HepG2 (cell line): ENCODE data around the gene BMERB1. TPM values are rescaled to one million over a fixed set of nuclear protein-coding genes. Genes with fewer than 3 reads are reported as not detected.

Source experiments
- CREM ChIP-seq, 2 experiments: sonication (generic) in 1 of 2; formaldehyde crosslinking in 1 of 2; IDR thresholded peaks; 2 replicates each; pipeline versions ENCODE4 v1.4.0 to v1.6.1; 2016 to 2020; ENCODE audit warnings: antibody characterized with exemption in 1 of 2, mild to moderate bottlenecking in 1 of 2, missing genetic modification reagents in 1 of 2
- MAFF ChIP-seq: IDR thresholded peaks from 2 replicates; pipeline ENCODE4 v1.6.1; 2011; ENCODE audit warnings: low read depth, low read length, improper control_type of control experiment
- NCOA5 ChIP-seq: sonication (generic); formaldehyde crosslinking; IDR thresholded peaks from 2 replicates; pipeline ENCODE4 v1.4.0; 2020; ENCODE audit warnings: missing genetic modification reagents
- RAD51 ChIP-seq: fragments of 450-650 bp; IDR thresholded peaks from 2 replicates; pipeline ENCODE4 v1.6.1; 2016; ENCODE audit warnings: borderline replicate concordance
- SMARCE1 ChIP-seq: fragments of 450-650 bp; IDR thresholded peaks from 2 replicates; pipeline ENCODE4 v1.6.1; 2017; ENCODE audit warnings: borderline replicate concordance
- THAP11 ChIP-seq: IDR thresholded peaks from 2 replicates; pipeline ENCODE4 v1.6.1; 2016; ENCODE audit warnings: missing biosample characterization, missing genetic modification reagents
- TRIM24 ChIP-seq: sonication (generic); formaldehyde crosslinking; IDR thresholded peaks from 2 replicates; pipeline ENCODE4 v1.8.0; 2022; ENCODE audit warnings: mild to moderate bottlenecking, missing genetic modification reagents
- TSC22D2 ChIP-seq: sonication (generic); formaldehyde crosslinking; IDR thresholded peaks from 2 replicates; pipeline ENCODE4 v1.5.1; 2020; ENCODE audit warnings: missing genetic modification reagents, mild to moderate bottlenecking, borderline replicate concordance
- ZFP82 ChIP-seq: sonication (generic); formaldehyde crosslinking; IDR thresholded peaks from 2 replicates; pipeline ENCODE4 v1.5.1; 2020; ENCODE audit warnings: mild to moderate bottlenecking, missing genetic modification reagents, borderline replicate concordance
- ZFY ChIP-seq: sonication (generic); formaldehyde crosslinking; IDR thresholded peaks from 2 replicates; pipeline ENCODE4 v1.4.0; 2020; ENCODE audit warnings: missing genetic modification reagents
- ZKSCAN5 ChIP-seq: sonication (generic); formaldehyde crosslinking; IDR thresholded peaks from 2 replicates; pipeline ENCODE4 v1.5.1; 2020; ENCODE audit warnings: mild to moderate bottlenecking, missing genetic modification reagents
- ZNF17 ChIP-seq: sonication (generic); formaldehyde crosslinking; IDR thresholded peaks from 2 replicates; pipeline ENCODE4 v1.5.0; 2020; ENCODE audit warnings: mild to moderate bottlenecking, missing genetic modification reagents
- ZNF30 ChIP-seq: sonication (generic); formaldehyde crosslinking; IDR thresholded peaks from 2 replicates; pipeline ENCODE4 v1.5.0; 2020; ENCODE audit warnings: mild to moderate bottlenecking, missing genetic modification reagents
- ZNF441 ChIP-seq: sonication (generic); formaldehyde crosslinking; IDR thresholded peaks from 2 replicates; pipeline ENCODE4 v1.7.0; 2021; ENCODE audit warnings: missing genetic modification reagents, borderline replicate concordance
- ZNF749 ChIP-seq: sonication (generic); formaldehyde crosslinking; IDR thresholded peaks from 2 replicates; pipeline ENCODE4 v1.8.0; 2022; ENCODE audit warnings: mild to moderate bottlenecking, missing genetic modification reagents, moderate library complexity, borderline replicate concordance
- ZNF768 ChIP-seq: sonication (generic); formaldehyde crosslinking; IDR thresholded peaks from 2 replicates; pipeline ENCODE4 v1.4.0; 2020; ENCODE audit warnings: missing genetic modification reagents
- polyA plus RNA-seq, 8 experiments: library from polyadenylated mRNA; depleted of rRNA in 3 of 8; stranded (reverse) in 7 of 8; unstranded in 1 of 8; fragments of >200 nt; fragmentation: Illumina TruSeq in 4 of 8; extraction: Trizol in 4 of 8; gene quantifications; 2 replicates each; pipeline versions ENCODE4 v1.2.1 to v1.2.3, GENCODE V29; 2011 to 2016; ENCODE audit warnings: low read depth in 4 of 8, missing spikeins in 1 of 8, mixed read lengths in 1 of 8; ENCODE audit not compliant: insufficient read depth in 1 of 8
- total RNA-seq, 5 experiments: library from RNA; depleted of rRNA; stranded (reverse); fragments of >200 nt; fragmentation: Illumina TruSeq; extraction: Trizol; gene quantifications; 2 replicates each; pipeline ENCODE4 v1.2.3, GENCODE V29; 2016; ENCODE audit warnings: low read depth in 1 of 5
- TF ChIP-seq, protein P1 (sequence below): sonication (generic); formaldehyde crosslinking; IDR thresholded peaks from 2 replicates; pipeline ENCODE4 v1.8.0; 2022; ENCODE audit warnings: missing genetic modification reagents, low read depth, mild to moderate bottlenecking, borderline replicate concordance
- TF ChIP-seq, protein P2 (sequence below), 2 experiments: sonication (generic) in 1 of 2; formaldehyde crosslinking in 1 of 2; IDR thresholded peaks; 2 replicates each; pipeline versions ENCODE4 v1.6.1 to v1.9.0; 2014 to 2022; ENCODE audit warnings: antibody characterized with exemption in 1 of 2, borderline replicate concordance in 1 of 2, inconsistent platforms in 1 of 2, low read depth in 1 of 2, missing genetic modification reagents in 1 of 2
- TF ChIP-seq, protein P3 (sequence below): sonication (generic); formaldehyde crosslinking; IDR thresholded peaks from 2 replicates; pipeline ENCODE4 v1.4.0; 2020; ENCODE audit warnings: missing genetic modification reagents, low read depth, mild to moderate bottlenecking, borderline replicate concordance
- TF ChIP-seq, protein P4 (sequence below): sonication (generic); formaldehyde crosslinking; IDR thresholded peaks from 2 replicates; pipeline ENCODE4 v1.5.0; 2020; ENCODE audit warnings: mild to moderate bottlenecking, missing genetic modification reagents, moderate library complexity

BMERB1 gene
- total and polyA plus RNA-seq, 2 of the 13 experiments (the other 11 are each of a cell fraction or from before 2014, with no cell fraction given): 1.4 TPM

DNA sequence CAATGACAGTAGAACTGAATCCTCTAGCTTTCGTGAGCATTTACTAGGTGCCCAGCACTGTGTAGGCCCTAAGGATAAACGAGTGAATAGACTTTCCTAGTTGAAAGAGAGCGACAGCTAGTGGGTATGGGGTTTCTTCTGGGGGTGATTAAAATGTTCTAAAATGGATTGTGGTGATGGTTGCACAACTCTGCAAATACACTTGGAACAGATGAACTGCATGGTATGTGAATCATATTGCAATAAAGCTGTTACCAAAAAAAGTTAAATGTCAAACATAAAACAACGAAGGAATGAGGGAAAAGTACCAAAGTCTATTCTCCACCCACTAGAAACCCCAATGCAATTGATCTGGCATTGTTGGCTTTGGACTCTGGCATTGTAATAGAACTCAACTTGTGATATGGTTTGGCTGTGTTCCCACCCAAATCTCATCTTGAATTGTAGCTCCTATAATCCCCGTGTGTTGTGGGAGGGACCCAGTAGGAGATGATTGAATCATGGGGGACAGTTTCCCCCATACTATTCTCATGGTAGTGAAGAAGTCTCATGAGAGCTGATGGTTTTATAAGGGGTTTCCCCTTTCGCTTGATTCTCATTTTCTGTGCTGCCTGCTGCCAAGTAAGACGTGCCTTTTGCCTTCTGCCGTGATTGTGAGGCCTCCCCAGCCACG lies 138.1 kb downstream of the BMERB1 start (continued):
- no peak for TF ChIP-seq TRIM24 (CRISPR knock-in tag)
- TF ChIP-seq ZKSCAN5 (CRISPR knock-in tag): no peak
- TF ChIP-seq, protein P1, sequence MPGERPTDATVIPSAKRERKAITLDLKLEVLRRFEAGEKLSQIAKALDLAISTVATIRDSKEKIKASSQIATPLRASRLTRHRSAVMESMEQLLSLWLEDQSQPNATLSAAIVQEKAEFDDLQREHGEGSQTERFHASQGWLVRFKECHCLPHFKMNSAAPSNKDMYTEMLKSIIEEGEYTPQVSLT (CRISPR knock-in tag): no peak
- TF ChIP-seq RAD51: no peak
- no peak for TF ChIP-seq NCOA5 (CRISPR knock-in tag)
- TF ChIP-seq, protein P2, sequence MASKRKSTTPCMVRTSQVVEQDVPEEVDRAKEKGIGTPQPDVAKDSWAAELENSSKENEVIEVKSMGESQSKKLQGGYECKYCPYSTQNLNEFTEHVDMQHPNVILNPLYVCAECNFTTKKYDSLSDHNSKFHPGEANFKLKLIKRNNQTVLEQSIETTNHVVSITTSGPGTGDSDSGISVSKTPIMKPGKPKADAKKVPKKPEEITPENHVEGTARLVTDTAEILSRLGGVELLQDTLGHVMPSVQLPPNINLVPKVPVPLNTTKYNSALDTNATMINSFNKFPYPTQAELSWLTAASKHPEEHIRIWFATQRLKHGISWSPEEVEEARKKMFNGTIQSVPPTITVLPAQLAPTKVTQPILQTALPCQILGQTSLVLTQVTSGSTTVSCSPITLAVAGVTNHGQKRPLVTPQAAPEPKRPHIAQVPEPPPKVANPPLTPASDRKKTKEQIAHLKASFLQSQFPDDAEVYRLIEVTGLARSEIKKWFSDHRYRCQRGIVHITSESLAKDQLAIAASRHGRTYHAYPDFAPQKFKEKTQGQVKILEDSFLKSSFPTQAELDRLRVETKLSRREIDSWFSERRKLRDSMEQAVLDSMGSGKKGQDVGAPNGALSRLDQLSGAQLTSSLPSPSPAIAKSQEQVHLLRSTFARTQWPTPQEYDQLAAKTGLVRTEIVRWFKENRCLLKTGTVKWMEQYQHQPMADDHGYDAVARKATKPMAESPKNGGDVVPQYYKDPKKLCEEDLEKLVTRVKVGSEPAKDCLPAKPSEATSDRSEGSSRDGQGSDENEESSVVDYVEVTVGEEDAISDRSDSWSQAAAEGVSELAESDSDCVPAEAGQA (IDR thresholded peaks at IDR 0.05; ENCODE audit: low read depth): no peak
- TF ChIP-seq, protein P2 (CRISPR knock-in tag; IDR thresholded peaks at IDR 0.05; ENCODE audit: borderline replicate concordance): no peak
- no peak; the same call in none of the 2 replicates for TF ChIP-seq CREM (IDR thresholded peaks at IDR 0.05)
- TF ChIP-seq CREM (CRISPR knock-in tag; IDR thresholded peaks at IDR 0.05): no peak
- TF ChIP-seq, protein P3, sequence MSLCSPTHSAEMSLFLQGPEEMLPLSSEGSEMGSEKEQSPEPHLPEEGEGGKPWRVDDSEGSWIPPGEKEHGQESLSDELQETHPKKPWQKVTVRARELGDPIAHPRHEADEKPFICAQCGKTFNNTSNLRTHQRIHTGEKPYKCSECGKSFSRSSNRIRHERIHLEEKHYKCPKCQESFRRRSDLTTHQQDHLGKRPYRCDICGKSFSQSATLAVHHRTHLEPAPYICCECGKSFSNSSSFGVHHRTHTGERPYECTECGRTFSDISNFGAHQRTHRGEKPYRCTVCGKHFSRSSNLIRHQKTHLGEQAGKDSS: no peak
- TF ChIP-seq, protein P4, sequence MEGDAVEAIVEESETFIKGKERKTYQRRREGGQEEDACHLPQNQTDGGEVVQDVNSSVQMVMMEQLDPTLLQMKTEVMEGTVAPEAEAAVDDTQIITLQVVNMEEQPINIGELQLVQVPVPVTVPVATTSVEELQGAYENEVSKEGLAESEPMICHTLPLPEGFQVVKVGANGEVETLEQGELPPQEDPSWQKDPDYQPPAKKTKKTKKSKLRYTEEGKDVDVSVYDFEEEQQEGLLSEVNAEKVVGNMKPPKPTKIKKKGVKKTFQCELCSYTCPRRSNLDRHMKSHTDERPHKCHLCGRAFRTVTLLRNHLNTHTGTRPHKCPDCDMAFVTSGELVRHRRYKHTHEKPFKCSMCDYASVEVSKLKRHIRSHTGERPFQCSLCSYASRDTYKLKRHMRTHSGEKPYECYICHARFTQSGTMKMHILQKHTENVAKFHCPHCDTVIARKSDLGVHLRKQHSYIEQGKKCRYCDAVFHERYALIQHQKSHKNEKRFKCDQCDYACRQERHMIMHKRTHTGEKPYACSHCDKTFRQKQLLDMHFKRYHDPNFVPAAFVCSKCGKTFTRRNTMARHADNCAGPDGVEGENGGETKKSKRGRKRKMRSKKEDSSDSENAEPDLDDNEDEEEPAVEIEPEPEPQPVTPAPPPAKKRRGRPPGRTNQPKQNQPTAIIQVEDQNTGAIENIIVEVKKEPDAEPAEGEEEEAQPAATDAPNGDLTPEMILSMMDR (CRISPR knock-in tag): no peak
- no peak for TF ChIP-seq MAFF
- TF ChIP-seq ZNF749 (CRISPR knock-in tag): no peak
- no peak for TF ChIP-seq ZFP82 (CRISPR knock-in tag)
- no peak for TF ChIP-seq ZNF768 (CRISPR knock-in tag)
- TF ChIP-seq ZNF30: no peak
- no peak for TF ChIP-seq TSC22D2 (CRISPR knock-in tag)
- TF ChIP-seq ZNF441 (CRISPR knock-in tag): peak; percentile 42; the same call in 1 of the 2 replicates
- TF ChIP-seq ZNF17 (CRISPR knock-in tag): no peak
- no peak for TF ChIP-seq SMARCE1
- peak; percentile 37; the same call in 1 of the 2 replicates for TF ChIP-seq THAP11
- TF ChIP-seq ZFY: 0 out of 2 replicates have a peak, but pooled peaks have one; percentile 32
